Brain microvascular endothelial cell (primary cell): ENCODE results near the gene MGMT.

Experiments used
- DNase-seq: peaks from one replicate; pipeline ENCODE4 v3.0.0-alpha.2; 2020
- H3K27ac ChIP-seq: fragments of 250-450 bp; sonication (Bioruptor Pico); 2 replicates; pipeline ENCODE4 v1.5.1; 2020; ENCODE audit warnings: mild to moderate bottlenecking, moderate library complexity
- H3K27me3 ChIP-seq: fragments of 250-450 bp; sonication (Bioruptor Pico); replicated peaks from 2 replicates; pipeline ENCODE4 v1.5.1; 2020; ENCODE audit warnings: mild to moderate bottlenecking
- H3K36me3 ChIP-seq: fragments of 250-450 bp; sonication (Bioruptor Pico); replicated peaks from 2 replicates; pipeline ENCODE4 v1.5.1; 2020; ENCODE audit warnings: mild to moderate bottlenecking
- H3K4me3 ChIP-seq: 2 replicates; pipeline ENCODE4 v1.5.1; 2011; ENCODE audit warnings: low read depth, mild to moderate bottlenecking, control low read depth, low read length, moderate library complexity
- CTCF ChIP-seq: IDR thresholded peaks from 2 replicates; pipeline ENCODE4 v1.5.1; 2011; ENCODE audit warnings: low read depth, mild to moderate bottlenecking, moderate library complexity, low read length, control low read depth, inconsistent platforms; ENCODE audit errors: missing control alignments
- in situ Hi-C: cut with HindIII; loops from 2 replicates; pipeline ENCODE4 v1.10.0; 2017; ENCODE audit warnings: low sequenced_read_pairs, low pct_ligation_motif_present

MGMT gene

GRCh38 chr10:129709101-129709500 lies 242.1 kb downstream of the MGMT start:
- TF ChIP-seq CTCF: no peak
- Histone ChIP-seq H3K4me3 (no peak overlapping the region), H3K27me3 (no peaks in the 10 kb centered on the region), H3K36me3 (no peaks in the 10 kb centered on the region), H3K27ac (no peak overlapping the region)
- no peak for DNase-seq
- in situ Hi-C loops: no loop called here

GRCh38 chr10:129709627-129710509 lies 242.8 kb downstream of the MGMT start:
- H3K36me3 ChIP-seq: no peaks in the 10 kb centered on the region
- no peak for TF ChIP-seq CTCF
- DNase-seq: no peak
- in situ Hi-C loops: no loop called here
- H3K4me3 ChIP-seq: no peak overlapping the region
- no peak overlapping the region for H3K27ac ChIP-seq
- H3K27me3 ChIP-seq: no peaks in the 10 kb centered on the region

DNA sequence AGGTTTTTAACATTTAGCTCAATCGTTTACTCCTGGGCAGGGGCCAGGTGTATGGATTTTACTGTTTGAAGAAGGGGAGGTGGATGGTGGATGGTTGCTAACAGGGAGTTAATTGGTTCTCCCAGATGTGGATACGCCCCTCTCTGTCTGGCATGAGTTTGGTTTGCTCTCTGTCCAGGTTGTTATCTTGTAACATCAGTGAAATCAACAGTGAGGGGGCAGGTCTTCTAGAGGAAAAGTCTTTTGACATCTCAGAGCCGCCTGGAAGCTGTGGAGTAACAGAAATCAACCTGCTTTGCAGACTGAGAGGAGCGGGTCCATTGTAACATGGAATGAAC lies 243.4 kb downstream of the MGMT start:
- Histone ChIP-seq H3K27ac (no peak overlapping the region), H3K4me3 (no peak overlapping the region), H3K27me3 (no peaks in the 10 kb centered on the region), H3K36me3 (no peaks in the 10 kb centered on the region)
- in situ Hi-C loops: no loop called here
- TF ChIP-seq CTCF: no peak
- DNase-seq: no peak

DNA sequence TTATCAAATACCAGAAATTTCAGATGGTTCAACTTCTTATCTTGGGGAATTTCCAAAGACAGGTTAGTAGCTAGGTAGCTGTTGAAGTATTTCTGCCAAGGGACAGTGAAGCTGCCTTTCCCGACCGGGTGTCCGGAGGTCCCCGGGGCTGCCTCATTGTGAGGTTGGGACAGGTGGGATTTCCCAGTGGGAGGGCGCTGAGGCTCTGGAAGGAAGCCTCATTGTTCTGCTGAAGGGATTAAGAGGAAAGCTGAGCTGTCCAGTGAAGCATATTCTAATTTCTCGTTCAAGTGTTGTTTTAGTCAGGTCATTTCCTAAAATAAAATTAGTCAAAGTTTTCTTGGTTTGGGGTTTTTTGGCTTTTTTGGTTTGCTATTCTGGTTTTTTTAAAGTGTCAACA lies 244.2 kb downstream of the MGMT start:
- Histone ChIP-seq H3K4me3 (no peak overlapping the region), H3K27me3 (no peaks in the 10 kb centered on the region), H3K36me3 (no peaks in the 10 kb centered on the region), H3K27ac (no peak overlapping the region)
- TF ChIP-seq CTCF: no peak
- DNase-seq: no peak
- in situ Hi-C loops: no loop called here

- in situ Hi-C loops: no loop called here
- Histone ChIP-seq H3K27me3 (no peaks in the 10 kb centered on the region), H3K36me3 (no peaks in the 10 kb centered on the region), H3K27ac (no peak overlapping the region), H3K4me3 (no peak overlapping the region)
- no peak for TF ChIP-seq CTCF
- DNase-seq: no peak
Measured at GRCh38 chr10:129712000-129712399, 245.0 kb downstream of the MGMT start.

GRCh38 chr10:129713659-129714265 lies 246.7 kb downstream of the MGMT start:
- in situ Hi-C loops: no loop called here
- H3K4me3 ChIP-seq: no peak overlapping the region
- H3K27me3 ChIP-seq: no peaks in the 10 kb centered on the region
- no peaks in the 10 kb centered on the region for H3K36me3 ChIP-seq
- no peak for TF ChIP-seq CTCF
- DNase-seq: no peak
- H3K27ac ChIP-seq: no peak overlapping the region
